ENCODE results near the gene APCDD1. TPM values are rescaled to one million over a fixed set of nuclear protein-coding genes. Genes with fewer than 3 reads are reported as not detected.

APCDD1 gene
- total RNA-seq, 4 donors from 2014 or later, result 34.7 to 196 (median 41.3) TPM

GRCh38 chr18:10525697-10526560 lies 71.5 kb downstream of the APCDD1 start, which contains the start of gene NAPG:
Gene NAPG (plus strand): TSS chr18:10526027. CDS start chr18:10526103, 76 bp downstream.
- Histone ChIP-seq H3K27ac (peak within 1 kb of the TSS; percentile 91 to 99 (median 96)), H3K9me3 (no peaks in the 10 kb centered on the region), H3K36me3 (no peaks in the 10 kb centered on the region), H3K27me3 (no peaks in the 10 kb centered on the region), H3K4me3 (peak within 1 kb of the TSS; percentile 78 to 99), H3K4me1 (peaks cover 0 to 57% (median 7%) of the 10 kb centered on the region in 3 donors)
- ATAC-seq, result peak; percentile 96
- 0 to 4% methylated on average over 5 to 23 of the region's 68 CpGs for WGBS, 2 donors (ENCODE audit: low coverage in 1 of 2)
- peak; percentile 97 for TF ChIP-seq POLR2AphosphoS5 (IDR thresholded peaks at IDR 0.05)
- TF ChIP-seq POLR2A (IDR thresholded peaks at IDR 0.05), result peak; percentile 35 to 45
- no peak for TF ChIP-seq CTCF (IDR thresholded peaks at IDR 0.05)

- no peak for TF ChIP-seq POLR2AphosphoS5 (IDR thresholded peaks at IDR 0.05)
- TF ChIP-seq POLR2A (IDR thresholded peaks at IDR 0.05), result no peak
- TF ChIP-seq EP300 (IDR thresholded peaks at IDR 0.05), result no peak
- TF ChIP-seq CTCF (IDR thresholded peaks at IDR 0.05), result no peak
- H3K4me1 ChIP-seq, result peaks cover 0 to 60% (median 7%) of the 10 kb centered on the region in 3 donors
Measured at GRCh38 chr18:10526561-10526949, 72.1 kb downstream of the APCDD1 start.

GRCh38 chr18:10528439-10528838 lies 74.0 kb downstream of the APCDD1 start:
- no peak for ATAC-seq
- TF ChIP-seq EP300 (IDR thresholded peaks at IDR 0.05), result no peak
- TF ChIP-seq POLR2AphosphoS5 (IDR thresholded peaks at IDR 0.05), result no peak
- TF ChIP-seq POLR2A (IDR thresholded peaks at IDR 0.05), result no peak
- TF ChIP-seq CTCF (IDR thresholded peaks at IDR 0.05), result no peak
- Histone ChIP-seq H3K27ac (no peak overlapping the region), H3K4me3 (no peak overlapping the region), H3K4me1 (peaks cover 0 to 60% (median 7%) of the 10 kb centered on the region in 3 donors), H3K27me3 (no peaks in the 10 kb centered on the region), H3K36me3 (no peaks in the 10 kb centered on the region), H3K9me3 (no peaks in the 10 kb centered on the region)
- WGBS, 2 donors (ENCODE audit: low coverage in 1 of 2), result 62 to 71% methylated on average over 2 to 3 of the region's 3 CpGs

More at GRCh38 chr18:10526561-10526949, 72.1 kb downstream of the APCDD1 start:
- no peaks in the 10 kb centered on the region for H3K36me3 ChIP-seq
- H3K27me3 ChIP-seq, result no peaks in the 10 kb centered on the region
- peak overlapping the region; percentile 78 to 99 for H3K4me3 ChIP-seq
- H3K9me3 ChIP-seq, result no peaks in the 10 kb centered on the region
- H3K27ac ChIP-seq, result peak overlapping the region; percentile 91 to 99 (median 96)
- 0% methylated on average over 2 to 8 of the region's 11 CpGs for WGBS, 2 donors (ENCODE audit: low coverage in 1 of 2)
- ATAC-seq, result no peak

GRCh38 chr18:10530002-10530401 lies 75.6 kb downstream of the APCDD1 start:
- Histone ChIP-seq H3K27me3 (no peaks in the 10 kb centered on the region), H3K4me3 (no peak overlapping the region), H3K4me1 (peaks cover 0 to 59% (median 7%) of the 10 kb centered on the region in 3 donors), H3K27ac (no peak overlapping the region), H3K36me3 (peaks cover 0 to 6% of the 10 kb centered on the region in 2 donors), H3K9me3 (no peaks in the 10 kb centered on the region)
- TF ChIP-seq EP300 (IDR thresholded peaks at IDR 0.05) (no peak), CTCF (IDR thresholded peaks at IDR 0.05) (no peak), POLR2A (IDR thresholded peaks at IDR 0.05) (no peak), POLR2AphosphoS5 (IDR thresholded peaks at IDR 0.05) (no peak)
- no peak for ATAC-seq
- 67 to 86% methylated on average over 1 to 2 of the region's 3 CpGs for WGBS, 2 donors (ENCODE audit: low coverage in 1 of 2)

All from gastroesophageal sphincter (tissue), 4 donors.